Raji (cell line): ENCODE measurements around the gene PLEKHN1.

Experiments used
- POLR2A ChIP-seq: IDR thresholded peaks from 2 replicates; pipeline ENCODE4 v1.6.1; 2011; ENCODE audit warnings: low read depth, low read length, control low read depth; ENCODE audit not compliant: insufficient read depth

The PLEKHN1 gene

DNA sequence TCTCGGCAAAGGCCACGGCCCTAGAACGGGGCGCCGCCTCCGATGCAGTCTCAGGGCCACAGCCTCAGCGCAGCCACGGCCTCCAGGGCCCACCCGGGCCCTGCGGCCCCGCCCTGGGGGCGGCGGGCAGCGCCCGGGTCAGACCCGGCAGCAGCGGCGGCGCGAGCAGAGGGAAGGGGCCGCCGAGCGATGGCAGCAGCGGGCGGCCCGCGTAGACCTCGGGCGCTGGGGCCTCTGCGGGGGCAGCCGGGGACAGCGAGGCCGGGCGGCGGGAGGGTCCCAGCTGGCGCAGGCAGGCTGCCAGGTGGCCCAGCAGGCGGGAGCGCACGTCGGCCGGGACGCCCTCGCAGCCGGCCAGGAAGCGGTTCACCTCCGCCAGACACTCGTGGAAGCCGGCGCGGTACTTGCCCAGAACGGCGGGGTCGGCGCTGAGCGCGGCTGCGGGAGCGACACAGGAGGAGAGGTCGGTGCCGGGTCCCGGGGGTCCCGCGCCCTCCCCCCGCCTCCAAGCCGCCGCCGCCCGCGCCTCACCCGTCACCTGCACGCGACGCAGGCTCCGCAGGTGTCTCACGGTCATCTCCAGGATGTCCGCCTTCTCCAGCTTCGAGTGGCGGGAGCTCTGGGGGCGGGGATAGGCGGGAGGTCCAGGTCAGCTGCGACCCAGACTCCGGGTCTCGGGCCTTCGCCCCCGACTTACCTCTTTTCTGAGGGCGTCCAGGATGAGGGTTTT lies 32.9 kb downstream of the PLEKHN1 start:
- no peak for TF ChIP-seq POLR2A

DNA sequence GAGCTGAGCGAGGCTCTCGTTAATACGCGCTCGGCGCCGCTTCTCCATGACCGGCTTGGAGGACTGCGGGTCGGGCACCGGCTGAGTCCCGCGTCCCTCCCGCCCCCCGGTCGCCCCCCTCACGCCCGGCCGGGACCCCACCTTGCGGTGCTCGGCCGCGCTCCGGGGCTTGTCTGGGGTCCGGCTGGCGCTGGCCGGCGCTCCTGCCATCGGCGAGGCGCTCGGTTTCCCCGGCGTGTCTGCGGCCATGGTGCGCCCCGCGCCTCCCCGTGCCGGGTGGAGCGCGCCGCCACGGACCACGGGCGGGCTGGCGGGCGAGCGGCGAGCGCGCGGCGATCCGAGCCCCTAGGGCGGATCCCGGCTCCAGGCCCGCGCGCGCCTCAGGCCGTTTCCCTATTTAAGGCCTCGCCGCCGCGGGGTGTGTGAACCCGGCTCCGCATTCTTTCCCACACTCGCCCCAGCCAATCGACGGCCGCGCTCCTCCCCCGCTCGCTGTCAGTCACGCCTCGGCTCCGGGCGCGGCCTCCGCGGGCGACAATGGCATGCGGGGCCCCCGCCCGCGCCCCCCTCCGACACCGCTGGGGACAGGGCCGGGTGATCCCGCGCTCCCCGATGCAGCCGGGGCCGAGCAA lies 33.6 kb downstream of the PLEKHN1 start, which contains the start of gene HES4:
HES4 (minus strand) TSS at position 373 of the 632 bp plus-strand sequence; CDS start at position 249, 124 bp downstream.
- no peak for TF ChIP-seq POLR2A

DNA sequence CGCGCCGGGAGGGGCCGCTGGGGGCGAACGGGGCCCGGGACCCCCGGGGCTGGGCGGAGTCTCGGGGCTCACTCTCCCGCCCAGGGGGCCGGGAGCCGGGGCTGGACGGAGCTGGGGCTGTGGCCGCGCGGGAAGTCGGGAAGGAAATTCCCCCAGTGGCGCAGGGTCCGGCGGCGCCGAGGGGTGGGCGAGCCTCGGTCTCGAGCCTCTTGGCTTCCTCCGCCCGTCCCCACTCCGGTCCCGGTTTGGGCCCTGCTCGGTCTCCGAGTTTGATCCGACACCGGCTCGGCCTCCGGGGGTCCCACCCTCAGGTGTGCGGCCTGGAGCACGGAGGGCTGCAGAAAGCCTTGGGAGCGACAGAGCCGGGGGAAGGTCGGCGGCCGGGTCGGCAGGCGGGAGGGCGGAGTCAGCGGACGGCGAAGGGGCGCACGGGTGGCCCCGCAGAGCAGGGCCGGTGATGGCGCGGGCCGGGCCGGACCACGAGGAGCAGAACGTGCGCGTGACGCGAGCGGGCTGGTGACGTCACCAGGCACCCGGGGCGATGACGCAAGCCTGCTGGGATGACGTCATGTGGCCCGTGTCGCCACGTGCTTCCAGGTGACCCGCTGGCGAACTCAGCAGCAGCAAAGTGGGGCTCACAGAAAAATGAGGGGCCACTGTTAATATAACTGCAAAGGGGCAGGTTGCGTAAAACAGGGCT lies 34.2 kb downstream of the PLEKHN1 start:
- no peak for TF ChIP-seq POLR2A

DNA sequence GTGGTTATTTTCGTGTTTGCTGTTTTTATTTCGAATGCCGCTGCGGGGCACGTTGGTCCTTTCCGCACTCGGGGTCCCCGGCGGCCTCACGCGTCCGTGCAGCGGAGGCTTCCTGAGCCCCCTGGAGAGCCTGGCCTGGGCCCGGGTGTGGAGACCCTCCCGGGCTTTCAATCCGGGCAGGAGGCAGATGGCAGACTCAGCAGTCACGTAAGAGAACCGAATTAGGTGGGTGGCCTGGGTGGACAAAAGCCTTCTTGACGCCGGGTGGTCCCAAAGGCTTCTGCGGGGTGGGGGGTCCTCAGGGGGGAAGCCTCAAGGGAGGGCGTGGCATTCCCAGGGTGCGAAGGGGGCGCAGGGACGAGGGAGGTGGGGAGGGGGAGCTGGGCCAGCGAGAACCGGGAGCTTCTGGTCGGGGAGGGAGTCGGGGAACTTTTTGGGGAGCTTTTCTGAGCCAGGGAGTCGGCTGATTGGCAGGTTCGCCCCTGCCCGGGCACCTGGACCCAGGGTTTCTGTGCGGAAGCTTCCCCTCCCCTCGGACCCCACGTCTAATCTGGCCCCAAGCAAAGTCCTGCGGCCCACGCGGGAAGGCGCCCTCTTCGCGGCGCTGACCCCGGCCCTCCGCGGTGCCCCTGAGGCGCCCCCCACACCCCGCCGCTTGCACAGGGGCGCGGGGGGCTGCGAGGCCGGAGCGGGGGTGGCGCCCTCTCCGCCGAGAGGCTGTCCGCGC lies 34.9 kb downstream of the PLEKHN1 start:
- TF ChIP-seq POLR2A = no peak

DNA sequence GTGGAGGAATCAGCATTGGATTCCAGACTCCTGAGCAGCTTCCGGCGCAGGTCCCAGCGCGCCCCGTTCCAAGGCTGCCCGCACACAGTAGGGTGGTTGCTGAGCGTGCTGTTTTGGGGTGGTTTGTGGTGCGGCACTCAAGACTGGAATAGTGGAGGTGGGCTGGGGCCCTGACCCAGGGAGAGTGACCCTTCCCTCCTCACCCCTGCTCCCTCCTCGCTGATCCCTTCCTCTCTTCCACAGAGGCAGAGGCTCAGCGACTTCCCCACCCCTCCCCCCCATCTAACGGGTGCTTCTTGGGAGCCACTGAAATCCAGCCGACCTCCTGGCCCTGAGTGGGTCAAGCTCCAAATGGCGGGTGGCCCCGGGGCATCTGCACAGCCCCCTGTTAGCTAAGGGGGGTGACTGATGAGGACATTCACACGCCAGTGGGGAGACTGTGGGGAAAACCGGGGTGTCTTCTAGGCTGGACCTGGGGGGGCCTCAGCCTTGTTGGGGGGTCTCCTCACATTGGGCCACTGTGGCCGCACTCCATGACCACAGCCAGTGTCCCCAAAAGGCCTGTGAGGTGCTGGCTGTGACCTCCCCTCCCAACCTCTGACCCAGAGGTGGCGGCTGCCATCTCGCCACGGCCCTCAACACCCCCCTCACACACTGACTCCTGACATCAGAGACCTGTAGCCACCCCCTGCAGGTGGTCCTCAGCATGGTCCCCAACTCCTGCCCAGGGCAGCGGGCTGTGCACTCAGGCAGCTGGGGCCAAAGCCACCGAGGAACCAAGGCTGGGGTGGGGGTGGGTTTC lies 37.5 kb downstream of the PLEKHN1 start:
- TF ChIP-seq POLR2A = no peak

DNA sequence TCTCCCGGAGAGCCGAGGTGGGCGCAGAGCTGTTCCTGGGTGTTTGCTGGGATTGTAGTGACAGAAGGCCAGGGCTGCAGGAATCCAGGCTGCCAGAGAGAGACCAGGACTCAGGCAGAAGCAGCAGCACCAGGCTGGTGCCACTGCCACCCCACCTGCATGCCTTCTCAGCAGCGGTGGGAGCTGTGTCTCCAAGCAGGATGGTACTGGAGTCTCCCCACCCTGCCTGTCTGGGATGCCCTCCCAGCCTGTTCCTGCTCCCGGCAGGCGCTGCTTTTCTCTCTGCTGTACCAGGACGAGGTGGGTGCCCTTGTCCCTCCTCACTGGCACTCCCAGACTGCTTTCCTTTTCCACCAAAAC lies 38.1 kb downstream of the PLEKHN1 start:
- TF ChIP-seq POLR2A = no peak

DNA sequence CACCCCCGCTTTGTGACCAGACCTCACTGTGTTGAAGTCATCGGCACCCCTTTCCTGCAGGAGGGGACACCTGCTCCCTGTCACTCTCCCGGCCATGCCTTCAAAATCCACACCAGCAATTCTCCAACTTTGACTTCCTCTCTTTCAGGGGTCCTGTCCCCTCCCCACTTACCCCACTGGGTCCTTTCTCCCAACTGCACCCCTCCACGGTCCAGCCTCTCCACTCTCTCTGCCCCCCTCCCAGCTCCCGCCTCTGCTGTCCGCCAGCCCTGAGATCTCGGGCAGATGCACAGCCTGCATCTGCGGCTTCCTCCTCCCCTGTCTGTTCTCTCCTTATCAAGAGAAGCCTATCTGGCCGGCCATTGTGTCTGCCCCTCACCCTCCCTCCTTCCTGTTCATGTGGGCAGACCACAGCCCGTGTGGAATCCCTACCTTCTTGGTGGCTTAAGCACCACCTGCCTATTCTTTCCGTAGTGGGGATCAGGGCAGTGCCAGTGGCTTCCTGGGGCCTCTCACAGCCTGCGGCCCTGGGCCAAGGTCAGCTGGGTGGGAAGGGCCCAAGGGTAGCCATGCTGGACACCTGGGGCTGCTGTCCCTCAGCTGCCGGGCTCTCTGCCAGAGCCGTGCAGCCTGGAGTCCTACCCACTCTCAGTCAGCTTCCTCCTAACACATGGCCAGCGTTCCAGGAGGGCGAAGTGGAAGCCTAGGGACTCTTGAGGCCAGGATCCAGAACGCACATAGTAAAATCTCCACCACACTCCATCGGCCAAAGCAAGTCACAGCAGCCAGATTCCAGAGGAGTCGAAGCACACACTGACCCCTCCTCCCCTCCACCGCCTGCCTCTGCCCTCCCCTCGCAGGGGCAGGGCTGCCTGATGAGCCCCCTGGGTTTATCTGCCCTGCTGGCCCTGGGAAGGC lies 38.8 kb downstream of the PLEKHN1 start:
- no peak for TF ChIP-seq POLR2A

DNA sequence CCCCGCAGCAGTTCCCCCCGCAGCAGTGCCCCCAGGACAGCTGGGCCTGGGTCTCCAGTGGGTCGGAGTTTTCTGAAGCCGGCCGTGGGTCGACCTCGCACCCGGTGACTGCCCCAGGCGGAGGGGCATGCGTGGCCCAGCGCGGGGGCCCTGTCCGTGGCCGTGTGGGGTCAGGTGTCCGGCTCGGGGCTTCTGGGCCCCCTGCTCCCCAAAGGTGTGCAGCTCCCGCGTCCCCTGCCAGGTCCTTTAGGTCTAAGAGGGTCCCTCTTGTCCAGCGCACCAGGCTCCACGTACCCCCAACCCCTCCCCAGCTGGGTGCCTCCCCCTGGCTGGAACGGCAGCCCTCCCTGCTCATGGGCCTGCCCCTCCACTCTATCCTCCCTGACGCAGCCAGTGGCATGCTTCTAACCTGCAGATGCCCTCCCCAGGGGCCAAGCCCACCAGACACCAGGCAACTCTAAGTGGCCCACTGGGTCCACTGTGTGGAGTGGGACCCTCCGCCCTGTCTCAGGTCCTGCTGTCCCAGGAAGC lies 39.6 kb downstream of the PLEKHN1 start:
- no peak for TF ChIP-seq POLR2A

DNA sequence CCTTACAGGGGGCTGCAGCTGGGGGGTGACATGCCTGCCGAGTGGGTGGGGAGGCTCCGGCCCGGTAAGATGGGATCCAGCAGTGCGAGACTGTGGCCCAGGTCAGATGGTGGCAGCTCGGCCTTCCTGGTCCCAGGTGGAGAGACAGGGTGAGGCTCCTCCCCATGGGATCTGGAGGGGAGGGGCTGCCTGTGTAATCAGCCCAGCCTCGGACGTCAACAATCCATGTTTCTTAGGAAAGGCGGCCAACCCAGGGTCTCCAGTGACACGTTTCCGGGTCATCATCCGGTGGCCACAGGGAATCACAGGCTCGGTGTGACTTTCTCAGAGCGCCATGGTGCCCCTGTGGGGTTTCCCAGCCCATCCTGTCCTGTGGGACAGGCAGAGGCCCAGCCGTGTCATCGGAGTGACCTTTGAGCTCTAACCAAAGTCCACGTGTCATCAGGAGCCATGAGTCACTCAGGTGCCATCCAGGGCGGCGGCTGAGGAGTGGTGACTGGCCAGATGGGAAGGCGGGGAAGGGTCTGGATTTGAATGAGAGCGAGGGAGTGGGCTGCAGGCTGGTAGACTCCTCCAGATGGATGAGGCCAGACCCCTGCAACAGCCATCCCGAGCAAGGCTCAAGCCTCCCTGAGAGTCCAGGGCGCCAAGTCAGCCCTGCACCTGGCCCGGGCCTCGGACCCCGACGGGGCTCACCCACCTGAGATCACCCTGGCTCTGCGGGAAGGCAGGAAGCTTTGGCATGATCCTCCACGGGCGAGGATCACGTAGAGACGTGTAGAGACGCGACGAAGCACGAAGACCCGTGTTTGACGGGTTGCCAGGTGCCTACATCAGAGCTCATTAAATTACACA lies 40.2 kb downstream of the PLEKHN1 start:
- TF ChIP-seq POLR2A = no peak

DNA sequence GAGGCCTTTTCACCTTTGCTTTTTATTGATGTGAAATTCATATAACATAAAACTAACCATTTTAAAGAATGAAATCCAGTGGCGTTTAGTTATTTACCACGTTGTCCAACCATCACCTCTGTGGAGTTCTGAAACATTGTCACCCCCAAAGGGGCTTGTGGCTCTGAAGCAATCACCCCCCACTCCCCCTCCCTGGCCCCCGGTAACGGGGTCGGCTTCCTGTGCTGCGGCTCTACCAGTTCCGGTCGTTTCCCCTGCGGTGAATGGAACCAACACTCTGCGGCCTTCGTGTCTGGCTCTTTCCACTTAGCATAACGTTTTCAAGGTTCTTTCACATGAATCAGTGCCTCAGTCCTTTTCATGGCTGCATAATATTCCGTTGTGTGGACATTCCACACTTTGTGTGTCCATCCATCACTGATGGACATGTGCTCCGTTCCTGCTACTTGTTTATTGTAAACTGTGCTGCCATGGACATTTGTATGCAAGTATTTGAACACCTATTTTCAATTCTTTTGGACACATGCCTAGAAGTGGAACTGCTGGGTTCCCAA lies 45.2 kb downstream of the PLEKHN1 start:
- no peak for TF ChIP-seq POLR2A

DNA sequence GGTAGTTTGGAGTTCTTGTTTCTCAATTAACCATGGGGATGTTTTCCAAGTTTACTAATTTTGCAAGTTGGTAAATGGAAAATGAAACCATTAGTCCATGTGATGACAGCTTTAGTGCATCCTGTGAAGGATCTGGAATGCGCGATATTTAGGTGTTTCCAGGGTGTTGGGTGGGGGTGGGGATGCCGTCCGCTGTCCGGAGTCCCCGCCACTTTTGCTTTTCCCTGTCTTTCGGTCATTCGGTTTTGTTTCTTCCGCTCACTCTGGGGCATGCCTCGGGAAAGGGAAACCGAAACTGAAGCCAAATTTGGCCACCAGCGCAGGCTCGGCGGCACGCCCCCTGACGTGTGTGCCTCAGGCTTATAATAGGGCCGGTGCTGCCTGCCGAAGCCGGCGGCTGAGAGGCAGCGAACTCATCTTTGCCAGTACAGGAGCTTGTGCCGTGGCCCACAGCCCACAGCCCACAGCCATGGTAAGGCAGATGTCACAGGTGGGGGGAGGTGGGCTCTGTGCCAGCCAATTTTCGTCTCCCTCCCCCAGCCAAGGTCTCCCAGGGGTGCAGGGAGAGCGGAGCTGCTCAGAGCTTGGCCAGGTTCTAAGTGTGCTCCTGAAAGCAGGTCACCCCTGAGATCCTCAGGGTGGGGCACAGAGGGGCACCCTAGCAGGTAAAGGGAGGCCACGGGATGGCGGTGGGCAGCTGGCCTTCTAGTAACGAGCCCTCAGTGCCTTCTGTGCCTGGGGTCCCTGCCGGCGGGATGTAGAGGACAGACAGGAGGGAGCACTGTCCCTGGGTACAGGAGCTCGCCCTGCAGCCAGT lies 47.0 kb downstream of the PLEKHN1 start, which contains the start of gene ISG15:
ISG15 (plus strand) TSS at position 393 of the 817 bp plus-strand sequence; CDS start at position 470, 77 bp downstream.
- peak; percentile 98 for TF ChIP-seq POLR2A
